Chondrocyte (in vitro differentiated cells): ENCODE data around the gene WFS1. TPM values are rescaled to one million over a fixed set of nuclear protein-coding genes. Genes with fewer than 3 reads are reported as not detected.
A peak's percentile ranks its signal among the peaks of the same experiment; 100 is the strongest.

ENCODE experiments used
- DNase-seq: peaks from one replicate; pipeline ENCODE4 v3.0.0; 2021; ENCODE audit warnings: mixed read lengths, low spot score
- H3K27ac Mint-ChIP-seq: one replicate; pipeline ENCODE4 v1.8.0; 2021; ENCODE audit warnings: mild to moderate bottlenecking, moderate library complexity, mixed read lengths; ENCODE audit not compliant: unreplicated experiment
- H3K27me3 Mint-ChIP-seq: 2 replicates; pipeline ENCODE4 v1.8.0; 2021; ENCODE audit warnings: low read depth, mixed read lengths
- H3K36me3 Mint-ChIP-seq: 2 replicates; pipeline ENCODE4 v1.8.0; 2021; ENCODE audit warnings: low read depth, mixed read lengths
- H3K4me1 Mint-ChIP-seq: 2 replicates; pipeline ENCODE4 v1.8.0; 2021; ENCODE audit warnings: low read depth, mild to moderate bottlenecking, mixed read lengths
- H3K4me3 Mint-ChIP-seq: one replicate; pipeline ENCODE4 v1.8.0; 2021; ENCODE audit warnings: mild to moderate bottlenecking, moderate library complexity, mixed read lengths; ENCODE audit not compliant: unreplicated experiment
- H3K9me3 Mint-ChIP-seq: 2 replicates; pipeline ENCODE4 v1.8.0; 2021; ENCODE audit warnings: low read depth, mixed read lengths
- CTCF ChIP-seq: fragments of 200-600 bp; sonication (generic); IDR thresholded peaks from 2 replicates; pipeline ENCODE4 v1.5.0; 2021; ENCODE audit warnings: antibody characterized with exemption, mild to moderate bottlenecking, moderate library complexity
- total RNA-seq: library from RNA; stranded (reverse); gene quantifications from 3 replicates; pipeline ENCODE4 v1.2.1, GENCODE V29; 2021

Gene WFS1
- total RNA-seq, 1 donor from 2014 or later = 54.6 TPM

- no peak for TF ChIP-seq CTCF
- H3K36me3 Mint-ChIP-seq = peaks cover 6% of the 10 kb centered on the region
- peak overlapping the region; percentile 68 for H3K27ac Mint-ChIP-seq
- no peaks in the 10 kb centered on the region for H3K9me3 Mint-ChIP-seq
- H3K27me3 Mint-ChIP-seq = no peaks in the 10 kb centered on the region
- peaks cover 24% of the 10 kb centered on the region for H3K4me1 Mint-ChIP-seq
- no peak for DNase-seq
- no peak overlapping the region for H3K4me3 Mint-ChIP-seq
Observed at GRCh38 chr4:6281436-6282313, 12.0 kb downstream of the WFS1 start.

GRCh38 chr4:6282314-6282771 lies 12.7 kb downstream of the WFS1 start:
- Mint-ChIP-seq H3K27me3 (no peaks in the 10 kb centered on the region), H3K36me3 (peaks cover 8% of the 10 kb centered on the region), H3K4me1 (peaks cover 23% of the 10 kb centered on the region), H3K9me3 (no peaks in the 10 kb centered on the region), H3K27ac (peak overlapping the region; percentile 68), H3K4me3 (no peak overlapping the region)
- DNase-seq = no peak
- no peak for TF ChIP-seq CTCF

- Mint-ChIP-seq H3K27me3 (no peaks in the 10 kb centered on the region), H3K27ac (no peak overlapping the region), H3K36me3 (peaks cover 11% of the 10 kb centered on the region), H3K4me3 (no peak overlapping the region), H3K4me1 (peaks cover 23% of the 10 kb centered on the region), H3K9me3 (no peaks in the 10 kb centered on the region)
- TF ChIP-seq CTCF = no peak
- no peak for DNase-seq
Observed at GRCh38 chr4:6283282-6283681, 13.6 kb downstream of the WFS1 start.

GRCh38 chr4:6287017-6287788 lies 17.6 kb downstream of the WFS1 start:
- no peaks in the 10 kb centered on the region for H3K27me3 Mint-ChIP-seq

More at GRCh38 chr4:6287017-6287788, 17.6 kb downstream of the WFS1 start:
- DNase-seq = no peak
- H3K27ac Mint-ChIP-seq = no peak overlapping the region
- no peaks in the 10 kb centered on the region for H3K9me3 Mint-ChIP-seq
- no peak for TF ChIP-seq CTCF
- no peak overlapping the region for H3K4me3 Mint-ChIP-seq
- H3K4me1 Mint-ChIP-seq = peaks cover 10% of the 10 kb centered on the region
- H3K36me3 Mint-ChIP-seq = peaks cover 24% of the 10 kb centered on the region
